ENCODE results near the gene SEZ6L2.

GRCh38 chr16:29920288-29921033, 21.1 kb upstream of the SEZ6L2 start:
- no peak for TF ChIP-seq CTCF (IDR thresholded peaks at IDR 0.05 in 4 of 5, conservative IDR thresholded peaks at IDR 0.05 in 1 of 5)
- no peak for TF ChIP-seq POLR2A (IDR thresholded peaks at IDR 0.05)

Data from gastrocnemius medialis (tissue), 4 donors.